Neutrophil (primary cell): ENCODE data around the gene C2CD4C.

ENCODE experiments used
- H3K27ac ChIP-seq: fragments of 200-600 bp; sonication (generic); 2 replicates; pipeline ENCODE4 v1.5.1; 2016; ENCODE audit warnings: mild to moderate bottlenecking, moderate library complexity
- H3K27me3 ChIP-seq: fragments of 200-600 bp; sonication (generic); 2 replicates; pipeline ENCODE4 v1.6.0; 2016; ENCODE audit warnings: mild to moderate bottlenecking
- H3K36me3 ChIP-seq: fragments of 200-600 bp; sonication (generic); 2 replicates; pipeline ENCODE4 v1.5.1; 2017
- H3K4me1 ChIP-seq, 2 experiments: fragments of 200-600 bp in 1 of 2; sonication (generic) in 1 of 2; 1 replicate in 1 of 2; 2 replicates in 1 of 2; pipeline versions ENCODE4 v1.5.1 to v1.6.1; 2013 to 2016; ENCODE audit warnings: low read depth in 1 of 2, low read length in 1 of 2, mild to moderate bottlenecking in 1 of 2, moderate library complexity in 1 of 2; ENCODE audit not compliant: control insufficient read depth in 1 of 2, insufficient read depth in 1 of 2
- H3K4me3 ChIP-seq, 2 experiments: fragments of 200-600 bp in 1 of 2; sonication (generic) in 1 of 2; 1 replicate in 1 of 2; 2 replicates in 1 of 2; pipeline ENCODE4 v1.5.1; 2013 to 2016; ENCODE audit warnings: low read depth in 1 of 2, low read length in 1 of 2, mild to moderate bottlenecking in 1 of 2, moderate library complexity in 1 of 2
- H3K9me3 ChIP-seq: fragments of 200-600 bp; sonication (generic); 2 replicates; pipeline ENCODE4 v1.5.1; 2016
- CTCF ChIP-seq: fragments of 200-600 bp; sonication (generic); IDR thresholded peaks from 2 replicates; pipeline ENCODE4 v1.5.1; 2016; ENCODE audit warnings: antibody characterized with exemption

The C2CD4C gene

GRCh38 chr19:373391-374182 lies 35.4 kb downstream of the C2CD4C start:
- Histone ChIP-seq H3K4me3 (no peak overlapping the region), H3K4me1 (no peaks in the 10 kb centered on the region), H3K9me3 (no peaks in the 10 kb centered on the region), H3K36me3 (no peaks in the 10 kb centered on the region), H3K27me3 (peaks cover 27% of the 10 kb centered on the region), H3K27ac (no peak overlapping the region)
- TF ChIP-seq CTCF: no peak

- Histone ChIP-seq H3K9me3 (no peaks in the 10 kb centered on the region), H3K4me1 (no peaks in the 10 kb centered on the region), H3K4me3 (no peak overlapping the region), H3K27me3 (peaks cover 38% of the 10 kb centered on the region), H3K36me3 (no peaks in the 10 kb centered on the region), H3K27ac (no peak overlapping the region)
- TF ChIP-seq CTCF: no peak
These were observed 36.5 kb downstream of the C2CD4C start for GRCh38 chr19:372306-372890.

GRCh38 chr19:371501-372168 lies 37.3 kb downstream of the C2CD4C start:
- no peaks in the 10 kb centered on the region for H3K9me3 ChIP-seq
- H3K27ac ChIP-seq: no peak overlapping the region
- no peaks in the 10 kb centered on the region for H3K4me1 ChIP-seq
- no peak overlapping the region for H3K4me3 ChIP-seq
- TF ChIP-seq CTCF: no peak
- H3K36me3 ChIP-seq: no peaks in the 10 kb centered on the region
- H3K27me3 ChIP-seq: peaks cover 38% of the 10 kb centered on the region

- no peaks in the 10 kb centered on the region for H3K4me1 ChIP-seq
- H3K27ac ChIP-seq: no peak overlapping the region
- TF ChIP-seq CTCF: no peak
- H3K9me3 ChIP-seq: no peaks in the 10 kb centered on the region
- no peak overlapping the region for H3K4me3 ChIP-seq
- H3K27me3 ChIP-seq: peaks cover 38% of the 10 kb centered on the region
- H3K36me3 ChIP-seq: no peaks in the 10 kb centered on the region
These were observed 38.2 kb downstream of the C2CD4C start for GRCh38 chr19:370641-371330.

- Histone ChIP-seq H3K36me3 (no peaks in the 10 kb centered on the region), H3K9me3 (no peaks in the 10 kb centered on the region), H3K4me1 (no peaks in the 10 kb centered on the region), H3K27me3 (peaks cover 34% of the 10 kb centered on the region), H3K27ac (no peak overlapping the region), H3K4me3 (no peak overlapping the region)
- TF ChIP-seq CTCF: no peak
These were observed 39.1 kb downstream of the C2CD4C start for GRCh38 chr19:369876-370275.
